GM06990 (cell line): ENCODE data around the gene ANKRD13D.

Experiments
- DNase-seq: peaks from one replicate; pipeline ENCODE4 v3.0.0-alpha.2; 2011; ENCODE audit not compliant: insufficient read length; ENCODE audit errors: extremely low read depth
- H3K27me3 ChIP-seq: replicated peaks from 2 replicates; pipeline ENCODE4 v1.6.0; 2011; ENCODE audit warnings: low read length; ENCODE audit not compliant: control insufficient read depth, insufficient read depth
- H3K36me3 ChIP-seq: 2 replicates; pipeline ENCODE4 v1.5.1; 2011; ENCODE audit warnings: low read length; ENCODE audit not compliant: control insufficient read depth, insufficient read depth
- H3K4me3 ChIP-seq: replicated peaks from 2 replicates; pipeline ENCODE4 v1.5.1; 2011; ENCODE audit warnings: low read depth, mild to moderate bottlenecking, control low read depth, low read length
- TF ChIP-seq, protein P1 (sequence below): IDR thresholded peaks from 2 replicates; pipeline ENCODE4 v1.5.1; 2011; ENCODE audit warnings: low read length, control low read depth, mild to moderate bottlenecking, inconsistent platforms; ENCODE audit not compliant: insufficient read depth, poor library complexity, severe bottlenecking

The ANKRD13D gene

DNA sequence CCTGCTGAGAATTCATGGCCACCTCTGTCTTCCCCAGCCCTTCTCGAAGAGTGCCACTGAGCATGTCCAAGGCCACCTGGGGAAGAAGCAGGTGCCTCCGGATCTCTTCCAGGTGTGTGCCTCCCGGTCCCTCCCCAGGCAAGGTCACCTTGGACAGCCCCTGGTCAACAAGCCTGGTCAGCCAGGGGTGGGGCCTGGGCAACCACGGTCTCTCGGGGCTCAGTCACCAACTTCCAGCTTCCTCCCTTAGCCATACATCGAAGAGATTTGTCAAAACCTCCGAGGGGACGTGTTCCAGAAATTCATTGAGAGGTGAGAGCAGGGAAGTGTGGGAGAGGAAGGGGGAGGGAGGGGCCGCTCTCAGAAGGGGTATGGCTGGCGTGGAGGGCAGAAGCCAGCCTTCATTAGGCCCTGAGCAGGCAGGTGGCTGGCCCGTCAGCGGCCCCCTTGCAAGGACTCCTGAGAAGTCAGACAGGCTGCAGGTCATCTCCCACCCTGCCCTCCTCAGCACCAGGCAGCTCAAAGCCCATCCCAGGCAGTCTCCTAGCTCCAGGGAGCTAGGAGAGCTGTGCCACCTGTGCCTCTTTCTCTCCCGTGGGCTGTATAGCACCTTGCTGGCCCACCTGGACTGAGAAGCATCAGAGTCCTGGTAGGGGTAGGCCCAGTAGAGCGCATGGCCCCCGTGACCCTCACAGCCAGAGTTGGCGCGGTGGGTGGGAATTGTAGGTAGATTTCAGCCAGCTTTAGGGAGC is 9.3 kb upstream of the ANKRD13D start:
- DNase-seq: peak; percentile 6
- no peak overlapping the region for H3K4me3 ChIP-seq
- no peaks in the 10 kb centered on the region for H3K27me3 ChIP-seq
- H3K36me3 ChIP-seq: peaks cover 58% of the 10 kb centered on the region
- TF ChIP-seq, protein P1, sequence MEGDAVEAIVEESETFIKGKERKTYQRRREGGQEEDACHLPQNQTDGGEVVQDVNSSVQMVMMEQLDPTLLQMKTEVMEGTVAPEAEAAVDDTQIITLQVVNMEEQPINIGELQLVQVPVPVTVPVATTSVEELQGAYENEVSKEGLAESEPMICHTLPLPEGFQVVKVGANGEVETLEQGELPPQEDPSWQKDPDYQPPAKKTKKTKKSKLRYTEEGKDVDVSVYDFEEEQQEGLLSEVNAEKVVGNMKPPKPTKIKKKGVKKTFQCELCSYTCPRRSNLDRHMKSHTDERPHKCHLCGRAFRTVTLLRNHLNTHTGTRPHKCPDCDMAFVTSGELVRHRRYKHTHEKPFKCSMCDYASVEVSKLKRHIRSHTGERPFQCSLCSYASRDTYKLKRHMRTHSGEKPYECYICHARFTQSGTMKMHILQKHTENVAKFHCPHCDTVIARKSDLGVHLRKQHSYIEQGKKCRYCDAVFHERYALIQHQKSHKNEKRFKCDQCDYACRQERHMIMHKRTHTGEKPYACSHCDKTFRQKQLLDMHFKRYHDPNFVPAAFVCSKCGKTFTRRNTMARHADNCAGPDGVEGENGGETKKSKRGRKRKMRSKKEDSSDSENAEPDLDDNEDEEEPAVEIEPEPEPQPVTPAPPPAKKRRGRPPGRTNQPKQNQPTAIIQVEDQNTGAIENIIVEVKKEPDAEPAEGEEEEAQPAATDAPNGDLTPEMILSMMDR: no peak

- Histone ChIP-seq H3K27me3 (no peaks in the 10 kb centered on the region), H3K36me3 (peaks cover 57% of the 10 kb centered on the region), H3K4me3 (no peak overlapping the region)
- DNase-seq: peak; percentile 7
- TF ChIP-seq, protein P1: no peak
Observed at GRCh38 chr11:67280341-67280787, 8.7 kb upstream of the ANKRD13D start.

GRCh38 chr11:67280788-67281551 is 8.1 kb upstream of the ANKRD13D start:
- TF ChIP-seq, protein P1: no peak
- Histone ChIP-seq H3K4me3 (no peak overlapping the region), H3K36me3 (peaks cover 62% of the 10 kb centered on the region)

DNA sequence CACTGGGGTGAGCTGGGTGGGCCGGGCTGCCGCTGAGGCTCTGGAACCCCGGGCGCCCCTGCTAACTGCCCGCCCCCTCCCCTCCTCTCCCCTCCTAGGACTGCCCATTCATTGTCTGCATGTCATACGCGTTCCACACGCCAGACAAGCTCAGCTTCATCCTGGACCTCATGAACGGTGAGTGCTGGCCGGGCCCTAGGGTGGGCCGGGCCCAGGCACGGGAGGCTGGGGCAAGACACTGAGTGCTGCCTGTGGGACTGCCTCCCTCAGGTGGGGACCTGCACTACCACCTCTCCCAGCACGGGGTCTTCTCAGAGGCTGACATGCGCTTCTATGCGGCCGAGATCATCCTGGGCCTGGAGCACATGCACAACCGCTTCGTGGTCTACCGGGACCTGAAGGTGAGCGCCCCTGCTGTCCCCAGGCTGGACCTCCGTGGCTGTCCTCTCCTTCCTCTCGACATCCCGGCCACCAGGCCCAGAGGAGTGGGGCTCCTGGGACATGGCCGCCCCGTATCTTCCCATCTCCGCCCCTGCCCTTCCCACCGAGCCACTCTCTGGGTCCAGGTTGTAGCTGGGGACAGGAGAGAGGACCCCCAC is 7.5 kb upstream of the ANKRD13D start:
- no peak overlapping the region for H3K4me3 ChIP-seq
- no peaks in the 10 kb centered on the region for H3K27me3 ChIP-seq
- no peak for DNase-seq
- TF ChIP-seq, protein P1: no peak
- peaks cover 64% of the 10 kb centered on the region for H3K36me3 ChIP-seq

More at GRCh38 chr11:67280788-67281551, 8.1 kb upstream of the ANKRD13D start:
- no peaks in the 10 kb centered on the region for H3K27me3 ChIP-seq
- DNase-seq: peak; percentile 8

GRCh38 chr11:67282155-67282875 is 6.8 kb upstream of the ANKRD13D start:
- peak; percentile 10 for DNase-seq
- H3K27me3 ChIP-seq: no peaks in the 10 kb centered on the region
- no peak overlapping the region for H3K4me3 ChIP-seq
- peaks cover 68% of the 10 kb centered on the region for H3K36me3 ChIP-seq
- TF ChIP-seq, protein P1: no peak
